ENCODE measurements around the gene DMKN.

GRCh38 chr19:35543280-35544109, 30.0 kb upstream of the DMKN start:
- TF ChIP-seq CTCF (conservative IDR thresholded peaks at IDR 0.05 in 1 of 2, IDR thresholded peaks at IDR 0.05 in 1 of 2; ENCODE audit: low read depth in 1 of 2, low read length in 2 of 2), result no peak
- TF ChIP-seq EZH2 (IDR thresholded peaks at IDR 0.05; ENCODE audit: low read length, missing control alignments), result no peak
